IPS-NIHi7 (cell line): ENCODE measurements around the gene ARMC8.

Source experiments
- DNase-seq: peaks from one replicate; pipeline ENCODE4 v3.0.0; 2012; ENCODE audit warnings: mixed read lengths; ENCODE audit errors: extremely low spot score

The ARMC8 gene

DNA sequence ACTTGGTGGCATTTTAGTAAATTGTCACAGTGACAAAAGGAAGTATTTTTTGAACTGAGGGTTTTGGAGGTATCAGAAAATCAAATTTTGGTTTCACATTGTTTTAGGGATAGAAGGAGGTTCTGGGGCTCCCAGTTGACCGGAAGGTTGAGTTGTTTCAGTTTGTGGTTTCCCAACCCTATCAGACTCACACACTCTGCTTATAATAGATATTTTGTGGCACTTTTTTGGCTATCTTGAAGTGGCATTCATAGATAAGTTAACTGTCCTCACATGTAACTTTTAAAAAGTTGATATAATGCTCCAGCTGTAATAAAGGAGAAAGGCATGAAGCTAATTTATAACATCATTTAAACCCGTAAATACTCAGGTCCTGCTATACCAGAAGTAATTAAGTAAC, 12.8 kb downstream of the ARMC8 start:
- DNase-seq: no peak

DNA sequence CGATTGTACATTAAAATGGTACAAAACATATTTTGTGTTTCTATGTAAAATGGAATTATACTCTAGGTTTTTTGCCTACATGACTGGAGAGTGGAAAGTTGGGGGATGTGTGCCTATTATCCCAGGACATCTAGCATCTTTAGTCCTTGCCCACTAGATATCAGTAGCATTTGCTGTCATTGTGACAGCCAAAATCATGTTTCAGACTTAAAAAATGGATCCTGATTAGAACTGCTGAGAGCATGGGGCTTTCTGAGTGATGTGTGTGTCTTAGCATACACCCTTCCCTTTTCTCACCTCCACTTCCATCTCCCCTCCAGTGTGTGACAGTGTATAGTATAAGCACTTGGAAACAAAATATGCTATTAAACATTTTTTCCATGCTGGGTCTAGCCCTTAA, 13.3 kb downstream of the ARMC8 start:
- no peak for DNase-seq

DNA sequence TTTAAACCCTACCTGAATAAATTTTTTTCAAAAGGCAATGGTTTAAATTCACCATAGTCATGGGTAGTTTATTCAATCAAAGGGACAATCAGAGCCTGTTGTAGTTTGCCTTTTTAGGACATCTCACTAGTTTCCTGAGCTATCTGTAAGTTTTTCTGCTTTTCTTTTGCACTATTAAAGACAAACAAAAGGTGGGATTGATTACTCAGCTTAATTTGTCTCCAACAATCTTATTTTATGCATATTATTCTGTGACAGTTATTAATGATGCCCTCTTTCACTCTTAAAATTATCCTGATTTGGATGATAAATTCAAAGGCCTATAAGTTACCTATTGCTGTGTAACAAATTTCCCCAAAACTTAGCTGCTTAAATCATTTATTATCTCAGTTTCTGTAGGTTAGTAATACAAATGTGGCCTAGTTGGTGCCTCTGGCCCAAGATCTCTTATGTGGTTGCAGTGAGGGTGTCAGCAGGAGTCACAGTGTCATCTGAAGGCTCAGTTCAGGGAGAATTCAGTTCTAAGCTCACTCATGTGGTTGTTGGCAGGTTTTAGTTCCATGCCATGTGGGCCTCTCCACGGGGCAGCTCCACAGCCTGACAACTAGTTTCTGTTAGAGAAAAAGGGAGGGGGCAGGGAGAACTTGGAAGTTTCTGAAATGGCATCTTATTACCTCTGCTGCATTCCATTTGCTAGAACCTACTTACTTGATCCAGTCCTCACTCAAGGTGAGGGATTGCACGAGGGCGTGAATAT, 16.0 kb downstream of the ARMC8 start:
- DNase-seq: no peak

DNA sequence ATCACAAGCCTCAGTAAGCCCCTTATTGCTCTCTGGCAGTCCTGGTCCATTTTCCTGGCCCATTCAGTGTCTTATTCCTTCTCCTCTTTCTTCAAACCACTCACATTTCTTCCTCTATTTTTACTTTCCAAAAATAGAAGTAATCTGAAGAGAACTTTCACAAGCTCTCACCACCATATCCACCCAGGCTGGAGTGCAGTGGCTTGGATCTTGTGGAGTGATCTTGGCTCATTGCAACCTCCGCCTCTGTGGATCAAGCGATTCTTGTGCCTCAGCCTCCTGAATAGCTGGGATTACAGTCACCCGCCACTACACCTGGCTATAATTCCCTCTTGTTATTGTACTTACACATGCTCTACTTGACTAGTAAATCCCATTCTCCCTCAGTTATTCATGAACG, 16.8 kb downstream of the ARMC8 start:
- DNase-seq: no peak

DNA sequence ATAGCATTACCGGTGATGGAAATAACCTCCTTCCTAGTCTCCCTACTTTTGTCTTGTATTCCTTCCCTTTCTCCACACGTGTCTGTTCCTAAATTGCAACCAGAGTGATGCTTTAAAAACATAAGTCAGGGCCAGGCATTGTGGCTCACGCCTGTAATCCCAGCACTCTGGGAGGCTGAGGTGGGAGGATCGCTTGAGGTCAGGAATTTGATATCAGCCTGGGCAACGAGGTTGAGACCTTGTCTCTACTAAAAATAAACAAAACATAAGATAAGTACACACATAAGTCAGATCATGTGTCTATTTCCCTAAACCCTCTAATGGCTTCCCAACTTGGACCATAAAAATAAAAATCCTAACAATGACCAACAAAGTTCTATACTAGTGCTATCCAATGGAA, 18.4 kb downstream of the ARMC8 start:
- DNase-seq: no peak

DNA sequence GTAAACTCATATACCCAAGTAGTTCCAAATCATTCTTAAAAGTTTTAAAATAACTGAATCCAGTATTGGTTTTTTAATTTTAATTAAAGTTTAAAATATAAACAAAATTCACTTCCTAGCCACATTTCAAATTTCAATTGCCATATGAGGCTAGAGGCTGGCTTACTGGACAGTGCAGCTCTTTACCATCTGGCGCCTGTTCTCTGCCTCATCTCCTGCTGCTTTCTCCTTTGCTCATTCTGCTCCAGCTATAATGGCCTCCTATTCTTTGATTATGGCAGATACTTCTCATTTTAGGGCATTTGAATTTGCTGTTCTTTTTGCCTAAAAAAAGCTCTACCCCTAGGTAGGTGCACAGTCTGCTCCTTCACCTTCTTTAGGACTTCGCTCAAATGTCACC, 19.1 kb downstream of the ARMC8 start:
- DNase-seq: no peak

DNA sequence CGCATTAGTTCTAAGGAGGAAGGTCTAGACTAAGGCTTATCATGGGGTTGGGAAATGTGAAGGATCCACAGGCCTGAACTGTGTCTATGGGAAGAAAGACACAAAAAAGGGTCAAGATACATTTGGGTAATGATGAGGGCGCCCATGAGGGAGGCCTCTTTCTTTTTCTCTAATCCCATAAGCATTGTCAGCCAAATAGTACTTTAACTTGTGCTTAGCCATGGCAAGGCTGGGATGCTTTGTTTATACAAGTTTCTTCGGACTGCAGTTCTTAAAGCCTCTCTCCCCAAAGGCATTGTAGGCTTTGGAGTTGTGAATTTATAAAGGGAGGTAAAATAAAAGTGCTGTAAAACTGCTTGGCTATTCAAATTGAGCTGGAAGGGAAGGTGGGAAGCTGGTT, 23.4 kb downstream of the ARMC8 start:
- peak; percentile 12 for DNase-seq

DNA sequence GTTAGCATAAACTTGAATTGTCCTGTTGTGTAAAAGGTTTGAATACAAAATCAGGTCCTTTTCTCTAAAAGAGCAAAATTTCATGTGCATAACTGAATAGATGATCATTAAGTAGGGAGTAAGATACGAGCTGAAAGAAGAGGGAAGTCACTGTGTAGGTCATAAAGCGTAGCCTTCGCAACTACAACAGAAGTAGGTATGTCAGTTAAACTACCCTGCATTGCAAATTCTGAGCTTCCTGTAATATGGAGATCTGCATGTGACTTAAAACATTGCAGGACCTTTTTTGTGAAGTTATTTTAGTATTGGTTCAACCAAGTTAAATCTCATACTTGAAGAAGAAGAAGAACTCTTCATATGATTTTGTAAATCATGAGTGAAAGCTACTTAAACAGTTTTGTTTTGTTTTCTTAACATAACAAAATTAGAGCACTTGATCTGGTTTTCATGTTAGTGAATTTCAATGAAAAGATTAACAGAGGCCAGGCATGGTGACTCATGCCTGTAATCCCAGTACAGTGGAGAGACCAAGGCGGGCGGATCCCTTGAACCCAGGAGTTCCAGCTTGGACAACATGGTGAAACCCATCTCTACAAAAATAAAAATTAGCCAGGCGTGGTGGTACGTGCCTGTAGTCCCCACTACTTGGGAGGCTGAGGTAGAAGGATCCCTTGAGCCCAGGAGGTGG, 26.4 kb downstream of the ARMC8 start:
- DNase-seq: no peak

DNA sequence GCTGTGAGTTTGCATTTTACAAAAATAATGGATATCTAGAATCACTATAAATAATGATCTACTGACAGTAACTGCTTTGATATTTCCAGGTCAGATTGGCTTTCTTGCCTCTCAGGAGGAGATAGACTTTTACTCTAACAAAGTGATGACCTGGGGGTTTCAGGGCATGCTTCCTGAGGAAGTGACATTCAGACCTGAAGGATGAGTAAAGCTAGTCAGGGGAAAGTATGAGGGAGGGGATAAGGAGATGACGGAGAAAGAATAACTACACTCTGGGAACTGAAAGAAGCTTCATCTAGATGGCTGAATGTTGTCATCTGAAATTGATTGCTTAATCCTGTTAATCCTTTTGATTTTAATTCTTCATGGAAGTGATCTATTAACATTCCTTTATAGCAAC, 32.2 kb downstream of the ARMC8 start:
- DNase-seq: no peak

DNA sequence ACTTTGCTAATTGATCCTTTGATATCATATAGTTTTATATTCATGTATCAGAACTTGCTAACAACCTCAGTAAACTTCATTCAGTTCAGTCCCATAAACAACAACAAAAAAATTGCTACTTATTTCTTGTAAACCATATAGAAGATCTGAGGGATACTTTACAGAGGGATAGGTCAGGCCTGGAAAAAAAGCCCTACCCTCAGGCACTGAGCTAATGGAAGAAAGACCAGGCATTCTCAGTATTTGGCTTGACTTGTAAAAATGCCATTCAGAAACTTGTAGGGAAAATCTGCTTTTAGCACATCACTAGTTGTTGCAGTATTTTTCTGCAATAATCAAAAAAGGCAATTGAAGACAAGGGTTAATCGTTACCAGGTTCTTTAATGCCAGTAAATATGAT, 33.1 kb downstream of the ARMC8 start:
- no peak for DNase-seq

DNA sequence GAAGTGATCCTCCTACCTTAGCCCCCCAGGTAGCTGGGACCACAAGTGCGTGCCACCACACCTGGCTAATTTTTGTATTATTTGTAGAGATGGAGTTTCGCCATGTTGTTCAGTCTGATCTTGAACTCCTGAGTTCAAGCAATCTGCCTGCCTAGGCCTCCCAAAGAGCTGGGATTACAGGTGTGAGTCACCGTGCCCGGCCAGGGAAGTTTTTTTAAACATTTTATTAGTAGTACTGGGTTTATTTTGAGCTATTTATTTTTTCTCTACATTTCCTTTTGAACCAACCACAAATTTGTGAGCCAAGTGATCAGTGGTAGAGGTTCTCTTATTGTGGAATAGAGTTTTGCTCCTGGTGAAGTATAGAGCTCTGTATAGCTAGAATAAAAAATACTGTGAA, 33.7 kb downstream of the ARMC8 start:
- DNase-seq: no peak

DNA sequence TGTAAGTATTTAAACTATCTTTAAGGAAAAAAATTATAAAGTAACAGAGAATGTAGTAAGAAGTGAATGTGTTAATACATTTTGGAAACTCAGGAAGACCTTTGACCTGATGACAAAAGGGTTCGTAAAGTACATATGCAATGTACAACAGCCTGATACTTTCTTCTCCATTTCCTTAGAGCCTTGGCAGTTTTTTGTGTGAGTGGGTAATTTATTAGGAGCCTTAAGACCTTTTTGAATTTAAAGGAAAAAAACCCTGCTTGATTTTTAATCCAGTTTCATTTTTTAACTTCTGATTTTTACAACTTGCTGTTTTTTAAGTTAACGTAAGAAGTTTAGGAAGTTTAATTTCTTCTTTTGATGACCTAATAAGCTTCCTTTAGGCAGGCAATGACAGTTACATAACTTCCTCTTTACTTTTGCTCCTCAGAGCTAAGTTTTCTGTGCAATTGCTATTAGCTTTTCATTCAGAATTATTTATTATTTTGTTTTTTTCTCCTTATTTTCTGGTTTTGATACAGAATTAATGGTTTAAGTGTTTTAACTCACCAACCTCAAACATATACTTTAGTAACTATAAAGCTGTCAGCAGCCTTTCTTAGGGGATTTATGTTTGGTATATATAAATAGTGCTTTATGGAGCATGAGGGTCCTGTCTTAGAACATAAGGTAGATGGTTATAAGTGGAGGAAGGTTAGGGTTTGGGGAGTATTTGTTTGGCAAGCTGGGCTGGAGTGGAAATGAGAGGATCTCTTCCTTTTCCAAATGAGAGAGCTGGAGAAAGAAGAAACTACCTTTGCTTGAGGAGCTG, 35.2 kb downstream of the ARMC8 start:
- DNase-seq: no peak

DNA sequence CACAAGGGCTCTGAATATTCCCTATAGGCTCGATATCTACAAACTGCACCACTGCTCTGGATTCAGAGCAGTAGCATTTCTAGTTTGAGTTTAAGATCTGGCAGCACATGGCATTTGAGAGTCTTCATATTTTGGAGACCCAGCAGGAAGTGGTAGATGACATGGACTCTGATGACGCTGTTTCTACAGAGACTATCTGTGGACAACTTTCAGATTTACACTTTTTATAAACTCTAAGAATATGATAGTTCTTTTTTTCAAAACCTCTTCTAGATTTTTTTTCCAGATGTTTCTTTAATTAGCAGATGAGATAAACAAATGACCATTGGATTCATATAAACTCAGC, 35.8 kb downstream of the ARMC8 start:
- no peak for DNase-seq

DNA sequence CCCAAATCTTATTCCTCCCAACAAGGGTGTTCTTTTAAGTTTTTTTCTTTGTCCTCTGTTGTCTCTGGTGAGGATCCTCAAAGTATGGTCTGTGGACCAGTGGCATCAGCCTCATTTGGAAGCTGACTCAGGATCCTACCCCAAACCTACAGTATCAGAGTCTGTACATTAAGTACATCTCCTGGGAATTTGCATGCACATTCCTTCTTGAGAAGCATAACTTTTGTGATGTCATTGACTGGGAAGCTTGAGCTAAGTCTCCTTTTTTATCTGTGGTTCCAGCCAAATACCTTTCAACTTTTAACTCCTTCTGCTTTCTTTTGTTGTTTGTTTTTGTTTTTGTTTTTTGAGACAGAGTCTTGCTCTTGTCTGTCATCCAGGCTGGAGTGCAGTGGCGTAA, 40.5 kb downstream of the ARMC8 start:
- DNase-seq: no peak

DNA sequence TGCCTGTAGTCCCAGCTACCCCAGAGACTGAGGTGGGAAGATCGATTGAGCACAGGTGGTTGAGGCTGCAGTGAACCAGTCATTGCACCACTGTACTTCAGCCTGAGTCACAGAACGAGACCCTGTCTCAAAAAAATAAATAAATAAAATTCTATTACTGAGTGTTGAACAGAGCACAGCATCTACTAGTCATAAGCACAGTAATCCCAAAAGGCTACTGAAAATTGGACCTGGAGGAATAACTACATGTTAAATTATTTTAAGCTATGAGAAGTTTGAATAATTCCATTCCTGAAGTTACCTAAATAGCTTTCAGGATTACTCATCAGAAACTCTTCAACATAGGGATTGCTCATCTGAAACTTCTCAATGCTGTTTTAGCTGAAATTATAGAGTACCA, 43.4 kb downstream of the ARMC8 start:
- DNase-seq: no peak

DNA sequence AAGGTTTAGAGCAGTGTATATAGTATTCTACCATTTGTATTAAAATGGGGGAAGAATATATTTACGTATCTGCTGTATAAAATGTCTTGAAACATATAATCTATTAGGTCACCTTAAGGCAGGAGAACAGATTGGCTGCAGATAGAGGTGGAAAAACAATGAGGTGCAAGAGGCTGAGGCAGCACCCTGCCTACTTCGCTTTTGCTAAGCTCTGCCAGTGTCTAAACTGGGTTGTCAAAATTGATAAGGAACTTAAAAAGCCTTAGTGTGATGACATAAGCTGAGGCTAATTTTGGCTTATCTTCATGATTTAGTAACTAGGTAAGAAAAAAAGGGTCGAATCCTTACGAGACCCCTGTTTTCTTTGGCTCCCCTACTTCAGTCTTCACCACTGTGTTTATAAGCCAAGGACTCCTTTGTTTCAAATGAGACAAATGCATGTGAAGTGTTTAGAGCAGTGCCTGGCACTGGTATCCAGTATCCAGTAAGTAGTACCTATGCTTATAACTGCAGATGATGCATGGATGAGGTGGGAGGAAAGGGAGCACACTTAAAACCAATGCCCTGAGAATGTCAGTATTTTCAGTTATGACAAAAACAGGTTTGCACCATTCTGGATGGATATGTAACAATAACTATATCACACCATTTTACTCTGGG, 45.7 kb downstream of the ARMC8 start:
- DNase-seq: no peak

DNA sequence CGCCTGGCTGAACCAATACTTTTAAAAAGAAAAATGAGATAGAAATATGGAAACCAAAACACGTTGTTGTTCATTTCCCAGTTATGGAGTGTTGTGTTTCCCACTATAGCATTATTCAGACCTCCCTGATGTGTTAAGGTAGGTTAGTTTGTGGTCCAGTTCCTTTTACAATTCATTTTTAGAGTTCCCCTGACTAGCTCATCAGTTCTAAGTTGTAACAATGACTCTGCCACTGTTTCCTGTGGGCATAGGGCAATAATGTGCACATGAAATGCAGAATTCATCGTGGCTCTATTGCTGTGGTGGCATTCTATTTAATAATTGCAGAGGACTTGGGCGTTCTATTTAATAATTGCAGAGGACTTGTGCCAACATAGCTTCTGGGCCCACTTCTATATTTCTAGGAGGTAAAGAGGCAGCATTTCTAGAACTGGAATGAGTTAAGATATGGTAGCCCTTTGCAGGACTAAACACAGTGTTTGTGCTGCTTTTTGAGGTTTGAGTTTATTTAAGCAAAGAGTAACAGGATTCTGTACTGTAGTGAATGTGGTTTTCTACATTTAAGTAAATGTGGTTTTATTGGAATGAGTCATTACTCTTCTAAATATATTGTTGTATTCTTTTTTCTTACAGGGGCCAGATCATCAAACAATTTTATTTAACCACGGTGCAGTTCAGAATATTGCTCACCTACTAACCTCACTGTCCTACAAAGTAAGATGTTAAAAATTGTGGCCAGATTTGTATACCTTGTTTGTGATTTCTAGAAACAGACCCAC, 47.5 kb downstream of the ARMC8 start:
- DNase-seq: no peak

DNA sequence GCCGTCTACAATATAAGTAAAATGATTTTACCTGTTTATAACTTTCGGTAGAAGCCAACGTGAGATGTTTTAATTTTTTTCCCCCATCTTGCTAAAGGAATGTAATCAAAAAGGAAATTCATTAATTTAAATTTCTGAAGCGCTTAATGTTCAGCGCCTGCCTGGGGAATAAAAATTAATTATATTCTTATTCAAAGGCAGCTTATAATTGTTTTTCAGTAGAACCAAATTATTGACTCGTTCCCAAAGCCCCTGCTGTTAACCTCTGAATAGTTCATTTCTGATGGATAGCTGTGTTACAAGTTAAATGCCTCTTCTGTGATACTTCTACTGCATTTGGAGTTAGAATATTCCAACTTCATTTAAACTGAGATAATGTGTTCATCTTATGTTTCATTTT, 51.6 kb downstream of the ARMC8 start:
- no peak for DNase-seq

DNA sequence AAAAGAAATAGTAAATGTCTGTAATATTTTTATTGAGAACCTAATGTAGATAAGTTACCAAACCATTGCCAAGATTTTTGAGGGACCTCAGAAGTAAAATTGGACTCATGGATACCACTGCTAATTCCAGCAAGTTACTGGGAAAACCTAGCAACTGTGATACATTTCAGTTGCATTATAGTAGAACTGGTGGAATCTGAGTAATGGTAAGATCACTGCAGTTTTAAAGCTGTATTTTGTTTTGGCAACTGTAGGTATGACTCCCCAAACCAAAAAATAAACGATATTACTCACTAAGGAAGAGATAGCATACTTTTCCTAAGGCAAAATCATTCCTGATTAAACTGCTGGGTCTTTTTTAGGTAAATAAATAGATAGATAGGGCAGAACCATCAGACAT, 54.0 kb downstream of the ARMC8 start:
- no peak for DNase-seq

DNA sequence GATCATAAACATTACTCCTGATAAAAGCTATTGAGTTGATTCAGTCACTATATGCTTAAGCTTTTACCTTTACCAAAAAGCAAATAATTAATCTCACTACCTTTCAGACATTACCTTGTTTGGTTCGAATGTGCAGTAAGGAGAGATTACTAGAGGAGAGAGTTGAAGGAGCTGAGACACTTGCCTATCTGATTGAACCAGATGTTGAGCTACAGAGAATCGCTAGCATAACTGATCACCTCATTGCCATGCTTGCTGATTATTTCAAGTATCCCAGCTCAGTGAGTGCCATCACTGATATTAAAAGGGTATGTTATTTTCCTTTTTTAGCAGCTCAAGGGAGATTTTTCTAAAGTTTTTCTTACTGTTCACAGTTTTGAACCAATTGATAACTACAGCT, 54.6 kb downstream of the ARMC8 start:
- no peak for DNase-seq

DNA sequence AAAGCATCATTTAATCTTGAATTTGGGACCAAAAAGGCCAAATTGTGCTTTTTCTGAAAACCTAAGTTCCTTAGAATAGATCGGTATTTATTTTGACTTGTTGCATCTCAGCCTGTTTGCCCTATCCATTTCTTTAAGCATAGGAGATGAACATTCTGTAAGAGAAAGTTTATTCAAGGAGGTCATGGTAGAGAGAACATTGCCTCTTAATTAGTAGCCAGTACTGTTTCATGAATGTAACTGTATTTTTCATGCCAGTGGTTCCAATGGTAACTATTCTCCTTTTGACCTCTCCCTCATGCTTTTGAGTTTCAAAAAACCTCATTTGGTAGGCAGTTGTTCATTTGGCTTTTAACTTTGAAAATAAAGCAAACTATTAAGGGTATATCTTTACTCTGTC, 55.4 kb downstream of the ARMC8 start:
- no peak for DNase-seq

DNA sequence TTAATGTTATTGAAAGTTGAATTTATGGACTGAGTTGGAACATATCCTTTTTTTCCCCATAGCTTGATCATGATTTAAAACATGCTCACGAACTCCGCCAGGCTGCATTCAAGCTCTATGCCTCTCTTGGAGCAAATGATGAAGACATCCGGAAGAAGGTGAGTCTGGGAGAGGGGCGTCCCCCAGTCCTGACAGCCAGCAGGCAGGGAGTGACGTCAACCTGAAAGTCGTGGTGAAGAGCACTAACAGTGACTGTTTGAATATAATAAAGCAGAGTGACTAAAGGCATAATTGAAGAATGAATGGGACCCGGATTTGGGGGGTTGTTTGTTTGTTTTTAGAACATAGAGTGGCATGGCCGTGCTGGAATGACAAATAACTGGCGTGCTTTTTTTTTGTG, 57.9 kb downstream of the ARMC8 start:
- no peak for DNase-seq
